NCI-H2029 treated with DMSO at 0.1 percent for 48 hours (cell line): ENCODE results near the gene HOXA3.

Experiments
- DNase-seq: peaks from one replicate; lab custom pipeline; 2025; lab: John Stamatoyannopoulos, UW

Gene HOXA3

GRCh38 chr7:27177795-27178320 is 25.5 kb upstream of the HOXA3 start:
- no peak for DNase-seq

GRCh38 chr7:27176962-27177794 is 24.8 kb upstream of the HOXA3 start:
- DNase-seq, result no peak

GRCh38 chr7:27176524-27176845 is 24.1 kb upstream of the HOXA3 start:
- DNase-seq, result no peak

- DNase-seq, result no peak
Observed at GRCh38 chr7:27175626-27176523, 23.5 kb upstream of the HOXA3 start.

- DNase-seq, result no peak
Observed at GRCh38 chr7:27174874-27175625, 22.7 kb upstream of the HOXA3 start.

- no peak for DNase-seq
Observed at GRCh38 chr7:27173956-27174873, 21.8 kb upstream of the HOXA3 start, which contains the start of gene HOXA10. HOXA10 (minus strand) TSS chr7:27174320; CDS start chr7:27174306, 14 bp downstream.

- DNase-seq, result no peak
Observed at GRCh38 chr7:27173511-27173955, 21.1 kb upstream of the HOXA3 start.

GRCh38 chr7:27172823-27173510 is 20.6 kb upstream of the HOXA3 start:
- DNase-seq, result no peak

- DNase-seq, result no peak
Observed at GRCh38 chr7:27172315-27172774, 20.0 kb upstream of the HOXA3 start.

GRCh38 chr7:27171637-27172314 is 19.4 kb upstream of the HOXA3 start:
- no peak for DNase-seq

GRCh38 chr7:27171325-27171636 is 18.9 kb upstream of the HOXA3 start:
- DNase-seq, result no peak

GRCh38 chr7:27170426-27171324 is 18.3 kb upstream of the HOXA3 start:
- DNase-seq, result no peak

GRCh38 chr7:27169658-27170425 is 17.5 kb upstream of the HOXA3 start:
- no peak for DNase-seq

GRCh38 chr7:27168265-27168947 is 16.0 kb upstream of the HOXA3 start:
- no peak for DNase-seq

- DNase-seq, result no peak
Observed at GRCh38 chr7:27167916-27168264, 15.5 kb upstream of the HOXA3 start.

- DNase-seq, result no peak
Observed at GRCh38 chr7:27166531-27167505, 14.4 kb upstream of the HOXA3 start.
